Activated CD8-positive, alpha-beta T cell treated with anti-CD3 and anti-CD28 coated beads for 36 hours (primary cell): ENCODE data around the gene C11orf87. TPM values are rescaled to one million over a fixed set of nuclear protein-coding genes. Genes with fewer than 3 reads are reported as not detected.

Source experiments
- ATAC-seq: fragments of 200-7000 bp; cut with Tn5 transposase; one replicate; pipeline ENCODE4 v1.10.0; 2021; ENCODE audit warnings: mild to moderate bottlenecking, moderate library complexity
- CTCF ChIA-PET: fragments of 350-600 bp; sonication (Branson Sonifier 250); formaldehyde crosslinking; loops from one replicate; lab custom pipeline; 2021; ENCODE audit warnings: antibody characterized with exemption; lab: Charles Lee
- POLR2A ChIA-PET: fragments of 350-600 bp; sonication (Branson Sonifier 250); formaldehyde crosslinking; loops from one replicate; lab custom pipeline; 2021; ENCODE audit warnings: antibody characterized with exemption; lab: Charles Lee
- DNase-seq: peaks from one replicate; pipeline ENCODE4 v3.0.0-alpha.2; 2020
- H3K27ac Mint-ChIP-seq: one replicate; pipeline ENCODE4 v1.8.0; 2021; ENCODE audit warnings: mild to moderate bottlenecking, mixed read lengths
- H3K27me3 Mint-ChIP-seq: one replicate; pipeline ENCODE4 v1.8.0; 2021; ENCODE audit warnings: mixed read lengths
- H3K36me3 Mint-ChIP-seq: one replicate; pipeline ENCODE4 v1.8.0; 2021; ENCODE audit warnings: low read depth, mixed read lengths
- H3K4me1 Mint-ChIP-seq: one replicate; pipeline ENCODE4 v1.8.0; 2021; ENCODE audit warnings: low read depth, mixed read lengths
- H3K4me3 Mint-ChIP-seq: one replicate; pipeline ENCODE4 v1.8.0; 2021; ENCODE audit warnings: mild to moderate bottlenecking, moderate library complexity, mixed read lengths
- H3K9me3 Mint-ChIP-seq: one replicate; pipeline ENCODE4 v1.8.0; 2021; ENCODE audit warnings: mixed read lengths
- CTCF ChIP-seq: fragments of 200-600 bp; IDR thresholded peaks from one replicate; pipeline ENCODE4 v1.8.0; 2022; ENCODE audit warnings: antibody characterized with exemption, mild to moderate bottlenecking
- intact Hi-C: fragments of 100-400 bp; cut with micrococcal nuclease; formaldehyde crosslinking; loops from one replicate; pipeline ENCODE4 v1.10.0; 2022
- total RNA-seq, 2 experiments: library from RNA; stranded (reverse); gene quantifications; one replicate each; pipeline ENCODE4 v1.2.3, GENCODE V29; 2021

The C11orf87 gene
- total RNA-seq, 2 experiments from 2014 or later, result not detected

- H3K27ac Mint-ChIP-seq, result no peak overlapping the region
- H3K4me3 Mint-ChIP-seq, result no peak overlapping the region
- peaks cover 1% of the 10 kb centered on the region for H3K9me3 Mint-ChIP-seq
- CTCF ChIA-PET, result no interaction called here
- no peaks in the 10 kb centered on the region for H3K36me3 Mint-ChIP-seq
- DNase-seq, result no peak
- POLR2A ChIA-PET, result no interaction called here
- no peak for TF ChIP-seq CTCF
- intact Hi-C loops, result no loop called here
- ATAC-seq, result no peak
- no peaks in the 10 kb centered on the region for H3K27me3 Mint-ChIP-seq
- no peaks in the 10 kb centered on the region for H3K4me1 Mint-ChIP-seq
These were observed 20.4 kb upstream of the C11orf87 start for GRCh38 chr11:109401545-109401944.

GRCh38 chr11:109405671-109406070 is 16.3 kb upstream of the C11orf87 start:
- intact Hi-C loops, result no loop called here
- POLR2A ChIA-PET, result no interaction called here
- no peak overlapping the region for H3K27ac Mint-ChIP-seq

DNA sequence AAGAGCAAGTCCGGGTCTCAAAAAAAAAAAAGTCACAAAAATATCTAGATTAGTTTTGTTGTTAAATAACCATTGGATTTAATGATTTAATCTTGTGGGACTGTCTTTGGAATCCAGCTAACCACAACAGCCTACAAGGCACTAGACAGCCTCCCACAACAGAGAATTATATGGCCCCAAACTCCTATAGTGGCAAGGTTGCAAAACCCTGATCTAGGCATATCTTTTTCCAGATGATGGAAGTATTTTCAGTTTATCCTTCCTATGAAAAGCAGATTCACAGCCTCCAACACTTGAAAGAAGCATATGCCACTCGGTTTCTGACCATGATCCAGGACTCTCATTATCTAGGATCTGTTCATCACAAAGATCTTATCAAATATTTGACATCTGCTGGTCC is 5.4 kb upstream of the C11orf87 start:
- ChIA-PET CTCF (no interaction called here), POLR2A (no interaction called here)
- intact Hi-C loops, result no loop called here
- Mint-ChIP-seq H3K27me3 (peaks cover 8% of the 10 kb centered on the region), H3K36me3 (no peaks in the 10 kb centered on the region), H3K27ac (no peak overlapping the region), H3K4me1 (no peaks in the 10 kb centered on the region), H3K4me3 (no peak overlapping the region), H3K9me3 (no peaks in the 10 kb centered on the region)
- TF ChIP-seq CTCF, result no peak
- ATAC-seq, result no peak
- no peak for DNase-seq

More at GRCh38 chr11:109405671-109406070, 16.3 kb upstream of the C11orf87 start:
- CTCF ChIA-PET, result no interaction called here
- DNase-seq (no peak), ATAC-seq (no peak)
- no peak for TF ChIP-seq CTCF
- Mint-ChIP-seq H3K9me3 (no peaks in the 10 kb centered on the region), H3K4me3 (no peak overlapping the region), H3K36me3 (no peaks in the 10 kb centered on the region), H3K27me3 (no peaks in the 10 kb centered on the region), H3K4me1 (no peaks in the 10 kb centered on the region)

DNA sequence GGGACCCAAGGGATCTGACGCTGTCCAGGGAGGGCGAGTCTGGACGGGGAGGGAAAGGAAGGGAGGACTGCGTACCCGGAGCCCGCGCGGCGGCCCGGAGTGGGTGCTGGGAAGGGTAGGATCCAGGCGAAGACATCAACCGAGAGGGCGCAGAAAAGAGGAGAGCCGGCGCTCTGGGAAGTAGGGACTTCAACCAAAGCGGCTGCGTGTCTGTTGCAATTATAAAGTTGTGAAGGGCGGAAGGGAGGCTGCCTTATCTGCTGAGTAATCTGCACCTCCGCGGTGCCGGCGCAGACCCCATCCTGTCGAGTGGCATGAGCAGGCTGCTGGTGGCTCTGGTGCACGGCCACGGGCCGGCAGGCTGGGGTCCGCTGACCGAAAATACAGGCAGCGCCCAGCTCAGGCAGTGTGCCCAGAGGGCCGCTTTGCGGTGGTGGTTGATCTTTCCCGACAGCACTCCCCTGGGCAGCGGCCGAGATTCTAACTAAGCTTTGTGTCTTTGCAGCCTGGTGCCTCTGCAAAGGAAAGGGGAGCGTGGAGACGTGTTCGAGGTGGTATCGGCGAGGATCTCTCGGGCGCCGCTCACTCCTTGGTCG is 978 bp downstream of the C11orf87 start:
- no peak for TF ChIP-seq CTCF
- no peak overlapping the region for H3K4me3 Mint-ChIP-seq
- ATAC-seq (no peak), DNase-seq (peak; percentile 2)
- peaks cover 33% of the 10 kb centered on the region for H3K27me3 Mint-ChIP-seq
- POLR2A ChIA-PET, result interaction anchor here (1.0 kb wide), 1 partner anchor 52 kb away, joined by 3 read pairs; no protein-coding TSS in a partner anchor
- H3K36me3 Mint-ChIP-seq, result no peaks in the 10 kb centered on the region
- no peaks in the 10 kb centered on the region for H3K4me1 Mint-ChIP-seq
- intact Hi-C loops, result no loop called here
- no peaks in the 10 kb centered on the region for H3K9me3 Mint-ChIP-seq
- CTCF ChIA-PET, result no interaction called here
- no peak overlapping the region for H3K27ac Mint-ChIP-seq

DNA sequence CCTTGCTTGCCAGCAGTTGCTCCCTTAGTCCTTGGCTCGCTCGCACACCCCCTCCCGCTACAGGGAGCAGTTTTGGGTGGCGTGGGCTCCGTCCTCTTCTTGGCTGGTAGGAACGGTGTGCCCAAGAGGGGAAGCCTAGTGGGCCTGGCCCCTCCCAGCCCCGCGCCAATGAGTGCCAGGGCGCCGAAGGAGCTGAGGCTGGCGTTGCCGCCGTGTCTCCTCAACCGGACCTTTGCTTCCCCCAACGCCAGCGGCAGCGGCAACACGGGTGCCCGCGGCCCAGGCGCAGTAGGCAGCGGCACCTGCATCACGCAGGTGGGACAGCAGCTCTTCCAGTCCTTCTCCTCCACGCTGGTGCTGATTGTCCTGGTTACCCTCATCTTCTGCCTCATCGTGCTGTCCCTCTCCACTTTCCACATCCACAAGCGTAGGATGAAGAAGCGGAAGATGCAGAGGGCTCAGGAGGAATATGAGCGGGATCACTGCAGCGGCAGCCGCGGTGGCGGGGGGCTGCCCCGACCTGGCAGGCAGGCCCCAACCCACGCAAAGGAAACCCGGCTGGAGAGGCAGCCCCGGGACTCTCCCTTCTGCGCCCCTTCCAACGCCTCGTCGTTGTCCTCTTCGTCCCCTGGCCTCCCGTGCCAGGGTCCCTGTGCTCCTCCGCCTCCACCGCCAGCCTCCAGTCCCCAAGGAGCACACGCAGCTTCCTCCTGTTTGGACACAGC is 1.6 kb downstream of the C11orf87 start:
- Mint-ChIP-seq H3K36me3 (no peaks in the 10 kb centered on the region), H3K27ac (no peak overlapping the region), H3K4me3 (no peak overlapping the region), H3K27me3 (peaks cover 33% of the 10 kb centered on the region), H3K9me3 (no peaks in the 10 kb centered on the region), H3K4me1 (no peaks in the 10 kb centered on the region)
- no peak for TF ChIP-seq CTCF
- ChIA-PET CTCF (no interaction called here), POLR2A (interaction anchor here (0.5 to 1.0 kb wide), 2 partner anchors 52 to 1956 kb away, joined by 3 to 5 read pairs; no protein-coding TSS in a partner anchor)
- DNase-seq, result no peak
- no peak for ATAC-seq
- intact Hi-C loops, result no loop called here
